SK-N-MC (cell line): ENCODE measurements around the gene SNAI1.

ENCODE experiments used
- EZH2 ChIP-seq: fragments of 200-600 bp; sonication (generic); IDR thresholded peaks from one replicate; pipeline ENCODE4 v1.6.1; 2017; ENCODE audit warnings: antibody characterized with exemption
- FOXP2 ChIP-seq: optimal IDR thresholded peaks from 2 replicates; pipeline ENCODE3; 2011; ENCODE audit warnings: mild to moderate bottlenecking, moderate library complexity; ENCODE audit not compliant: insufficient read depth; ENCODE audit errors: extremely low read length, control extremely low read depth
- POLR2AphosphoS5 ChIP-seq: IDR thresholded peaks from 2 replicates; pipeline ENCODE4 v1.6.1; 2012; ENCODE audit warnings: mild to moderate bottlenecking, low read depth, low read length, borderline replicate concordance

- TF ChIP-seq EZH2 (no peak), FOXP2 (no peak), POLR2AphosphoS5 (no peak)
Observed at GRCh38 chr20:49986049-49986448, 3.3 kb downstream of the SNAI1 start.
